Muscle of leg (tissue), 16 donors: ENCODE results near the gene TUBG2. TPM values are rescaled to one million over a fixed set of nuclear protein-coding genes. Genes with fewer than 3 reads are reported as not detected.
"Not testable (repeated sequence)": the region's sequence is repeated elsewhere in the genome, so short reads cannot be mapped to it uniquely, and the experiment has no call there.

ENCODE experiments used
- DNase-seq: peaks from one replicate; pipeline ENCODE4 v3.0.0; 2013
- H3K27ac ChIP-seq: one replicate; pipeline ENCODE4 v1.5.1; 2013; ENCODE audit warnings: mild to moderate bottlenecking, low read length, control low read depth
- H3K27me3 ChIP-seq: one replicate; pipeline ENCODE4 v1.6.1; 2013; ENCODE audit warnings: low read length; ENCODE audit not compliant: control insufficient read depth, insufficient read depth
- H3K36me3 ChIP-seq: one replicate; pipeline ENCODE4 v1.6.1; 2013; ENCODE audit warnings: low read length; ENCODE audit not compliant: control insufficient read depth, insufficient read depth
- H3K4me1 ChIP-seq: one replicate; pipeline ENCODE4 v1.6.1; 2013; ENCODE audit warnings: low read length; ENCODE audit not compliant: control insufficient read depth, insufficient read depth
- H3K4me3 ChIP-seq: one replicate; pipeline ENCODE4 v1.5.1; 2013; ENCODE audit warnings: low read length, control low read depth
- H3K9me3 ChIP-seq: replicated peaks from 2 replicates; pipeline ENCODE4 v1.6.1; 2013; ENCODE audit warnings: low read depth, low read length; ENCODE audit not compliant: control insufficient read depth
- WGBS: methylation state at CpG from one replicate; pipeline ENCODE4 v1.1.5; 2013; ENCODE audit warnings: missing lambda C conversion rate; ENCODE audit not compliant: insufficient coverage; 5-methylcytosine and 5-hydroxymethylcytosine counted together
- long read RNA-seq, 11 donors: transcript quantifications; one replicate each; lab custom pipeline, GENCODE V29; 2026
- polyA plus RNA-seq, 8 donors: library from polyadenylated mRNA; unstranded; fragments of 120-200 nt; gene quantifications; one replicate each; pipeline versions ENCODE4 v1.2.1 to v1.2.3, GENCODE V29; 2013; ENCODE audit warnings: inconsistent platforms in 1 of 8, low replicate concordance in 1 of 8; ENCODE audit not compliant: insufficient read length in 8 of 8, insufficient read depth in 1 of 8
- total RNA-seq: library from RNA; stranded (reverse); fragments of 120-200 nt; gene quantifications from one replicate; pipeline ENCODE4 v1.2.4, GENCODE V29; 2013

Gene TUBG2
- total RNA-seq = 8.7 TPM
- polyA plus RNA-seq = 10 to 100 TPM in 7 of 8 donors, 1 to 10 TPM in 1; 10.0 to 19.2 (median 14.1) TPM
- long read RNA-seq, donor 1, partial matches to known transcripts = 0 of 2 reads
- long read RNA-seq, donor 1, other reads (novel, unspliced or antisense) = 0 of 2 reads
- long read RNA-seq, donor 2 = 0 reads
- long read RNA-seq, donor 3, transcript TUBG2-201 (11 exons, 1,761 nt) = major isoform, 5 of 5 reads
- long read RNA-seq, donor 3, partial matches to known transcripts = 0 of 5 reads
- long read RNA-seq, donor 3, other reads (novel, unspliced or antisense) = 0 of 5 reads
- long read RNA-seq, donor 4 = 0 reads
- long read RNA-seq, donor 5, partial matches to known transcripts = 0 of 1 reads
- long read RNA-seq, donor 5, other reads (novel, unspliced or antisense) = 0 of 1 reads
- long read RNA-seq, donor 6, partial matches to known transcripts = 0 of 2 reads
- long read RNA-seq, donor 6, other reads (novel, unspliced or antisense) = 0 of 2 reads
- long read RNA-seq, donor 7, partial matches to known transcripts = 0 of 1 reads
- long read RNA-seq, donor 7, other reads (novel, unspliced or antisense) = 0 of 1 reads
- long read RNA-seq, donor 8 = 0 reads
- long read RNA-seq, donor 9, partial matches to known transcripts = 0 of 1 reads
- long read RNA-seq, donor 9, other reads (novel, unspliced or antisense) = 0 of 1 reads
- long read RNA-seq, donor 10 = 0 reads
- long read RNA-seq, donor 11, partial matches to known transcripts = 0 of 3 reads
- long read RNA-seq, donor 11, other reads (novel, unspliced or antisense) = 0 of 3 reads

DNA sequence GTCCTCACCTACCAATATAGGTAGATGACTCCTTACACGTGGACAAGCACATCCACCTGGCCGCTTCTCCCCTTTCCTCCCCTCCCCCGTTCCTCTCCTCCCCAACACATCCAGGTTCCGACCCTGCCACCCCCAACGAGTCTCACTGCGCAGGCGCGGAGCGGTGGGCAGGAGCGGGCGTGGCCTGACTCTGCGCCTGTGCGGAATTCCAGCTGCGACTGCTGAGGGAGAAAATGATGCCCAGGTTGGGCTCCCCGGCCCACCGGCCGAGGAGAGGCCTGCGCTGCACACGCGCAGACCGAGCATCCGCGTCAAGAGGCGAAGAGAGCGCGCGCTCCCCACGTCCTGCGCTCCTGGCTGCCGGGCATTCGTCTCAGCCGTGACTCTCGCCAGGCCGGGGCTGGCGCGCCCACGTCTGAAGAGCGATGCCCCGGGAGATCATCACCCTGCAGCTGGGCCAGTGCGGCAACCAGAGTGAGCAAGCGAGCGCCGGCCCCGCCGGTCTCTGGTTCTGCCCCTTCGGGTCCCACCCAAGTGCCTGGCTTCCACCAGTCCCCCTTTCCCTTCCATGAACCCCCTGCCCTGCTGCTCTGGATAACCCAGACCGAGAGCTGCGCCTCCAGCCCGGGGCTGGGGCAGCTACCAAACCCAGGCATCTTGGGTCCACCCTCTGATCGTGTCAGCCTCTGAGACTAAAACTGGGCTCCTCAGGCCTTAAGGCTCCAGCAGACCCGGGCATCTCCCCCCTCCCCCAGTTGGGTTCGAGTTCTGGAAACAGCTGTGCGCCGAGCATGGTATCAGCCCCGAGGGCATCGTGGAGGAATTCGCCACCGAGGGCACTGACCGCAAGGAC is at the start of gene TUBG2:
Gene TUBG2, plus strand, starts transcription at position 206 of the 853 bp plus-strand sequence. Its CDS starts 220 bp downstream, at position 426.
- Histone ChIP-seq H3K27ac (peak within 1 kb of the TSS; percentile 57), H3K4me1 (peaks cover 9% of the 10 kb centered on the region), H3K36me3 (peaks cover 22% of the 10 kb centered on the region), H3K4me3 (peak within 1 kb of the TSS; percentile 75), H3K27me3 (no peaks in the 10 kb centered on the region), H3K9me3 (no peaks in the 10 kb centered on the region)
- peak; percentile 94 for DNase-seq
- under 1% methylated on average over 50 of the region's 59 CpGs for WGBS

DNA sequence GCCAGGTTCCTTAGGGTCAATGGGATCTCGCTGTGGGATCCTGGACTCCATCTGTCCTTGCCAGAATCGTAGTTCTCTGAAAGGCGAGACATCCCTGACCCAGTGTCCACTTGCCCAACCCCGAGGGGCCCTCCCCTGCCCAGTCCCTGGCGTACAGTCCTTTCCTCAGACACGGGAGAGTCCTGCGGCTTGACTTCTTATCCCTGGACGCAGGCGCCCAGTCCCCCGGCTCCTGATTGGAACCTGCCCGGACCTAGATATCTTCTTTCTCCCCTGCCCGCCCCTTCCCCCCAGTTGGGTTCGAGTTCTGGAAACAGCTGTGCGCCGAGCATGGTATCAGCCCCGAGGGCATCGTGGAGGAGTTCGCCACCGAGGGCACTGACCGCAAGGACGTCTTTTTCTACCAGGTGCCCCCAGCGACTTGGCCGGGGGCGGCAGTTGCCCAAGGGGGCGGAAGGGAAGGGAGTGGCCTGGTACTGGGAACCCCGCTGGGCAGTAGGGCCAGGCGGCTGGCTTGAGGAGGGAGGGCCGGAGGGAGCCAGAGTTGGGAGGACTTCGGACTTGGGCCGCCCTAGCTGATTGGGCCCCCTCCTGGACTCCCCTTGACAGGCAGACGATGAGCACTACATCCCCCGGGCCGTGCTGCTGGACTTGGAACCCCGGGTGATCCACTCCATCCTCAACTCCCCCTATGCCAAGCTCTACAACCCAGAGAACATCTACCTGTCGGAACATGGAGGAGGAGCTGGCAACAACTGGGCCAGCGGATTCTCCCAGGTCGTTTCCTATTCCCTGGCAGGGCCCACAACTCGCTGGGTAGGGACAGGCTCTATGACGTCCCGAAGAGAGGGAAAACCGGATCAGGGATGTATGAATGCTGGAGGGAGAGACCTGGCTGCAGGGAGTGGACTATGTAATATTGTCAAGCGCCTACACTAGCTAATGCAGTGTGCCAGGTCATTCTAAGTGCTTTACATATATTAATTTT is 49.0 kb upstream of the TUBG2 start:
- Histone ChIP-seq H3K4me3 (peak overlapping the region; percentile 85), H3K27ac (peak overlapping the region; percentile 86), H3K36me3 (peaks cover 34% of the 10 kb centered on the region), H3K4me1 (peaks cover 14% of the 10 kb centered on the region)
- not testable (repeated sequence) for DNase-seq, H3K27me3 ChIP-seq, H3K9me3 ChIP-seq
- WGBS = 14% methylated on average over 21 of the region's 42 CpGs

DNA sequence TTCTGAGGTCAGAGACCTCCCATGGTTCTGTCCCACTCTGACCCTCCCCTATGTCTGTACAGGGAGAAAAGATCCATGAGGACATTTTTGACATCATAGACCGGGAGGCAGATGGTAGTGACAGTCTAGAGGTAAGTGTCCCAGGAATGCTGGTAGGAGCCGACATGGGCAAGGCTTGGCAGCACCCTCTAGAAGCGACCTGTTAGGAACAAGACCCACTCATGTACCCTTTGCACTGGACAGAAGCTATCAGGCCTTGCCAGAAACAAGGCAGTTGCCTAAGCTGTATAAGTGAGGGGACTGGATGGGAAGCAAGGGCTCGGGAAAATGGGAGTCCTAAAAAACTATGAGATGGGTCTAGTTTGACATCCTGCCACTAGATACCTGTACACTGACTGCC is 47.1 kb upstream of the TUBG2 start:
- Histone ChIP-seq H3K4me3 (no peak overlapping the region), H3K9me3 (no peaks in the 10 kb centered on the region), H3K4me1 (peaks cover 11% of the 10 kb centered on the region), H3K36me3 (peaks cover 44% of the 10 kb centered on the region), H3K27me3 (no peaks in the 10 kb centered on the region), H3K27ac (no peak overlapping the region)
- WGBS = no CpG with 5 or more reads among the region's 4 CpGs
- DNase-seq = no peak

DNA sequence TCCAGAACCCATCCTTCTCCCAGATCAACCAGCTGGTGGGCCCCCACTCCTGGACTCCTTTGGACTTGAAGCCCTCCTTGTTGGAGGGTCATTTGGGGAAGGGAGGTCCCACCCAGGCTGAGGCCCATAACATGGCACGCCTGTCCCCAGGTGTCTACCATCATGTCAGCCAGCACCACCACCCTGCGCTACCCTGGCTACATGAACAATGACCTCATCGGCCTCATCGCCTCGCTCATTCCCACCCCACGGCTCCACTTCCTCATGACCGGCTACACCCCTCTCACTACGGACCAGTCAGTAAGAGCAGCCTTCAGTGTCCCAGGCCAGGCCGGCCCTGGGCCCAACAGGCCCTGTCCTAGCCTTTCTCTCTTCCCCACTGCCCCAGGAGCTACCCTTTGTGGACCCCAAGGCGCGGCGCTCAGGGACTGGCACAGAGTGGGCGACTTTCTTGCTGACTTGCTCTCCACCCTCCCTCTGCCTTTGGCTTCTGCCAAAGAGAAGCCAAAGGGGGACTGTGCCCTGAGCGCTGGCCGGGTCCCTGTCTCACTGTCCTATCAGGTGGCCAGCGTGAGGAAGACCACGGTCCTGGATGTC is 45.3 kb upstream of the TUBG2 start:
- no peaks in the 10 kb centered on the region for H3K9me3 ChIP-seq
- 92% methylated on average over 11 of the region's 17 CpGs for WGBS
- no peak overlapping the region for H3K4me3 ChIP-seq

DNA sequence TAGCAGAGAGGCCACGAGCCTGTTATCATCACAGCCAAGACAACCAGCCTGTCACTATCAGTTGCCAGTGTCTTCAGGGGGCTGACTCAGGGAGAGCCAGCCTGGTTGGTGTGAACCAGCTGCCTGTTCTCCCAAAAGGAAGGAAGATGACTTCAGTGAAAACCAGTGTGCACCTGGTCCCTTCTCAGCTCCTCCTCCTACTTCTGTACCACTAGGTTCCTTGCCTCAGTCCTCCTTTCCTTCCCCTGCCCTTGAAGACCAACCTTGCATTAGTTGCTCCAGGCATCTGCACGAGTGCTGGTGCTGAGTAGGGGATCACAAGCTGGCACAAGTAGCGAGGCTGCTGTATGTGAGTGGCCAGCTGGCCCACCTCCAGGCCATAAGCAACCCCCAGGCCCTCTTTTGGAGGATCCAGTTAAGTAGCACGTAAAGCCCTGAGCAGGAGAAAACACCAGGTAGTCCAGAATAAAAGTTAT is 41.1 kb upstream of the TUBG2 start:
- Histone ChIP-seq H3K4me1 (peaks cover 20% of the 10 kb centered on the region), H3K27me3 (no peaks in the 10 kb centered on the region), H3K4me3 (no peak overlapping the region), H3K27ac (peak overlapping the region; percentile 85), H3K36me3 (peaks cover 31% of the 10 kb centered on the region), H3K9me3 (no peaks in the 10 kb centered on the region)
- DNase-seq = peak; percentile 20
- 41% methylated on average over 2 of the region's 4 CpGs for WGBS

More for the DNA sequence above, 45.3 kb upstream of the TUBG2 start:
- H3K4me1 ChIP-seq = peaks cover 23% of the 10 kb centered on the region
- H3K27ac ChIP-seq = no peak overlapping the region
- no peaks in the 10 kb centered on the region for H3K27me3 ChIP-seq
- peaks cover 44% of the 10 kb centered on the region for H3K36me3 ChIP-seq
- no peak for DNase-seq

DNA sequence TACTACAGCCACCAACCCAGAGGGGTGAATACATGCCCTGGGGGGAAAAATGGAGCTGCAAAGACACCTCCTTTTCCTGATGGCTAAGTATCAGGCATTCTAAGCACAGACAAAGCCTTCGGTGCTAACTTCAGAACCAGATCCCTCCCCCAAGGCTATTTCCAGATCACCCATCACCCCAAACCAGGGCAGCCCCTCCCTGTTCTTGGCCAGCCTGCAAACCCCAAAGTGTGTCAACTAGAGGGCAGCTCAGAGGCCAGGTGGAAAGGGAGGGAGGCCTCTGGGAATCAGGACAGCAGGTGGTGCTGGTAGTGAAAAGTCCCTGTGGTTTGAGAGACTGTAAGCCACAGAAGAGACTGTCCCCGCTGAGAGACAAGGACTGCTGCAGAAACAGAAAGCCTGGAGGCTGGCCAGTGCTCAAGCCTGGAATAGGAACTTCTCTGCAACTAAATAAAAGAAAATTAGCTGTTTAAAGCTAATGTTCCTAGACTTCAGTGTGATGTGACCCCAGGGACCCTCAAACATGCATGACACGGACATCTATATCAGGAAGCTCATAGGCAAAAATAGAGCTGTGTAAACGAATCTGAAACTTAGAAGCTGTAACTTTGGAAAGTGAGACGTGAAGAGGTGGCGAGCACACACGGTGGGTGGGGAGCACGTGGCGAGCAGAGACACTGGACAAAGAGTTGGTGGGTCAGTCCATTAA is 40.5 kb upstream of the TUBG2 start:
- Histone ChIP-seq H3K36me3 (peaks cover 25% of the 10 kb centered on the region), H3K9me3 (no peaks in the 10 kb centered on the region), H3K27ac (peak overlapping the region; percentile 85), H3K4me1 (peaks cover 20% of the 10 kb centered on the region), H3K4me3 (no peak overlapping the region), H3K27me3 (no peaks in the 10 kb centered on the region)
- peak; percentile 82 for DNase-seq
- 44% methylated on average over 6 of the region's 9 CpGs for WGBS

DNA sequence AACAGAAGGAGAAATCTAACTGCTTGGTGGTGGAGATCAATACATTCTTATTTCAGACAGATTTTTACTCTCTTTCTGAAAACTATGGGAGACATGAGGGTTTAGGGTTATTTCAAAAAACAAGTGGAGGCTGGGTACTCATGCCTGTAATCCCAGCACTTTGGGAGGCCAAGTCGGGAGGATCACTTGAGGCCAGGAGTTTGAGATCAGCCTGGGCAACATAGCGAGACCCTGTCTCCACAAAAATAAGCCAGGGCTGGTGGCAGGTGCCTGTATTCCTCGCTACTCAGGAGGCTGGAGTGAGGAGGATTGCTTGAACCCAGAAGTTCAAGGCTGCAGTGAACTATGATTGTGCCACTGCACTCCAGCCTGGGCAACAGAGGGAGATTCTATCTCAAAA is 37.1 kb upstream of the TUBG2 start:
- not testable (repeated sequence) for H3K27ac ChIP-seq, H3K27me3 ChIP-seq, H3K4me3 ChIP-seq, DNase-seq, H3K36me3 ChIP-seq, H3K9me3 ChIP-seq
- peaks cover 20% of the 10 kb centered on the region for H3K4me1 ChIP-seq
- 90% methylated on average over 3 of the region's 3 CpGs for WGBS

DNA sequence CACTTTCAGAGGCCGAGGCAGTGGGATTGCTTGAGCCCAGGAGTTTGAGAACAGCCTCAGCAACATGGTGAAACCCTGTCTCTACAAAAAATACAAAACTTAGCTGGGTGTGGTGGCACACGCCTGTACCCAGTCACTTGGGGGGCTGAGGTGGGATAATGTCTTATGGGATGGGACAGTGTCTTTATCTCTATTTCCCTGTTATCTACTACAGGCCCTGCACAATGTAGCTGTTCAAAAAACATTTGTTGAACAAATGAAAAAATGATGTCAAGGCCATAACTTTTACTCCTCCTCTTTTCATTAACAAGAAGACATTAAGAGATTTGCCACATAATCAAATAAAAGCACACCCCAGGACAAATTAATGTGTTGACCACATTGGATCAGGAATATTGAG is 35.8 kb upstream of the TUBG2 start:
- H3K9me3 ChIP-seq = no peaks in the 10 kb centered on the region
- no CpG with 5 or more reads among the region's 2 CpGs for WGBS
- no peaks in the 10 kb centered on the region for H3K27me3 ChIP-seq
- H3K27ac ChIP-seq = no peak overlapping the region
- H3K36me3 ChIP-seq = no peaks in the 10 kb centered on the region
- H3K4me3 ChIP-seq = no peak overlapping the region
- H3K4me1 ChIP-seq = peaks cover 9% of the 10 kb centered on the region
- no peak for DNase-seq
